A549 treated with Mapracorat at 1 μM for 4 hours (cell line): ENCODE data around the gene CHRNE. TPM values are rescaled to one million over a fixed set of nuclear protein-coding genes. Genes with fewer than 3 reads are reported as not detected.

Experiments
- total RNA-seq: library from RNA; stranded (reverse); fragments of 200-300 nt; extraction: Qiagen RNA extraction; gene quantifications from 5 replicates; pipeline ENCODE4 v1.2.3, GENCODE V29; 2022

CHRNE gene
- 0.10 TPM in 1 of 5 replicates, not detected in the others for total RNA-seq

DNA sequence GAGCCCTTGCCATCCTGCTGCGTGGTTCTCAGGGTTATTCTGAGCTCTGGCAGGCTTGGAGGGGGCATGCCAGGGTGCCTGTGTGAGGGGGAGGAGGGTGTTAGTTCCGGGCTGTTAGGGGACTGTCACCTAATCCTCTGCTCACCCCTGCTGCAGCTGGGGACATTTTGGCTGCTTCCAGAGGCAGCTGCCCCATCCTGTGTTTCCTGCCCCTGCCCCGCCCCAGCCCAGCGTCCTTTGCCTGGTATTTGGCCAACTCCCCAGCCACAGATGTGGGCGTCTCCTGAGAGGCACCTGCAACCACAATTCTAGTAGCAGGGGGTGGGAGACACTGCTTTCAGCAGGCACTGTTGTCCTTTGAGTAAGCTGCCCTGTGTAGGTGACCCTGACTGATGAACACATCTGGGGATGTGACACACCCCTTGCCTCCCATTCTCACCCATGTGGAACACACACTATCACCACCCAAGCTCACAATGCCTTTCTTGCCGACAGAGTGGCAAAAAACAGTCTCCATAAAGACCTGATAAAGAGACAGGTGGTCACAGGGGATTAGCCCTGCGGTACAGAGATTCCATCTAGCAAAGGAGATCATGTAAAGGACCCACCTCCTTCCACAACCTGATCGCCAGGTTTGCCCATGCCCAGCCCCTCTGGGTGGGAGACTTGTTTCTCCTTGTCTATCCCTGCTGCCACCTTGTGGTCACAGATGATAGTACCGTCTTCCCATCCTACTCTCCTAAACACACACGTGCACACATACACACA is at the start of gene CHRNE:
Gene CHRNE (minus strand): TSS at position 48 of the 768 bp plus-strand sequence. CDS start 35 bp downstream, at position 13.

DNA sequence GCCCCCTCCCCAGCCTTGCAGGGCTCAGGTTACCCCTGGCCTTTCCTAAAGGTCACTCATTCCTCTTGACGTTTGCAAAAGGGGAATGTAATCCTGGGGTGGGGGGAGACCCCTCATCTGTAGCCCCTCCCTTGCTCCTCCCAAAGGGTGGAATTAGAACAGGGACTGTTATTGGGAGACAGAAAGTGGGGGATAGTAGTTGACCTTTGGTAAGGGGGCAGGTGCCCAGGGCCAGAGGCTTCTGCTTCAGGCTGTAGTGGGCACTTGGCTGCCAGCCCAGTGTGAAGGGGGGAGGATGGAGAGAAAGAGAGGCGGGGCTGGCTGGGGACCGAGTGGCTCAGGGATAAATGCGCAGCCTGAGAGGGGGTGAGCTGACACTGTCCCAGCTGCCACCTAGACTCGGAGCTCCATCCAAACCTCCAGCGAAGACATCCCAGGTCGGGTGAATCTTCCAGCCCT is 47.9 kb upstream of the CHRNE start, which contains the start of gene ENO3:
Gene ENO3 (plus strand): TSS at position 374 of the 459 bp plus-strand sequence. CDS start 711 bp downstream, outside the sequence.

DNA sequence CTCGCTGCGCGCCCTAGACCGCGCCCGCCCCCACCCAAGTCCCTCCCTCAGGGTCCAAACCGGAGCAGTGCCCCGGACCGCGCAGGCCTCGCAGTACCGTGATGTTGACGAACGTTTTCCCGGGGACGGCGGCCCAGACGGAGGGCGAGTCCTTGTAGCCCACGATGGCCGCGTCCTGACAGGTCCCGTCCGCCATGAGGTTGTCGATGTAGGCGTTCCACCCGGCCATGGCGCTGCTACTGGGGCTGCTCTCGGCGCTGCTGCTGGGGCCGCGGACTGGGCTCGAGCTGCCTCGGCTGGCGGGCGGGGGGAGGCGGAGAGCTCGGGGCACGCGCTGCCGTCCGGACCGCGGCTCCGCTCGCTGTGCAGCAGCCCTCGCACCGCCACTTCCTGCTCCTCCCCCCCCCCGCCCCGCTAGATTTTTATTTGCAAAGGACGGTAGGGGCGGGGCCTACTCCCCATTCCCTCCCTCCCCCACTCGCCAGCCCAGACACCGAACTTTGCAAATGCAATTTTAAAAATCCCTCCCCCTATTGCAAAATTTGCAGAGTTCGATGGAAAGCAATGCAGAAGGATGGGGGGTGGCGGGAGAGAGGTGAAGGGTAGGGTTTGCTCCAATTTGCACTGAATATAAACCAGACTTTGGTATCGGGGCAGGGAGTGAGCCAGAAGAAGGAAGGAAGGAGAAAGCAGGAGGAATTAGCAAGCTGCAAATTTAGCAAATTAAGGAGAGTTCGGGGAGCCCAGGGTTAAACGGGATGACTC is 45.5 kb upstream of the CHRNE start, which contains the start of gene PFN1:
Gene PFN1 (minus strand): TSS at position 365 of the 765 bp plus-strand sequence. CDS start 136 bp downstream, at position 229.

DNA sequence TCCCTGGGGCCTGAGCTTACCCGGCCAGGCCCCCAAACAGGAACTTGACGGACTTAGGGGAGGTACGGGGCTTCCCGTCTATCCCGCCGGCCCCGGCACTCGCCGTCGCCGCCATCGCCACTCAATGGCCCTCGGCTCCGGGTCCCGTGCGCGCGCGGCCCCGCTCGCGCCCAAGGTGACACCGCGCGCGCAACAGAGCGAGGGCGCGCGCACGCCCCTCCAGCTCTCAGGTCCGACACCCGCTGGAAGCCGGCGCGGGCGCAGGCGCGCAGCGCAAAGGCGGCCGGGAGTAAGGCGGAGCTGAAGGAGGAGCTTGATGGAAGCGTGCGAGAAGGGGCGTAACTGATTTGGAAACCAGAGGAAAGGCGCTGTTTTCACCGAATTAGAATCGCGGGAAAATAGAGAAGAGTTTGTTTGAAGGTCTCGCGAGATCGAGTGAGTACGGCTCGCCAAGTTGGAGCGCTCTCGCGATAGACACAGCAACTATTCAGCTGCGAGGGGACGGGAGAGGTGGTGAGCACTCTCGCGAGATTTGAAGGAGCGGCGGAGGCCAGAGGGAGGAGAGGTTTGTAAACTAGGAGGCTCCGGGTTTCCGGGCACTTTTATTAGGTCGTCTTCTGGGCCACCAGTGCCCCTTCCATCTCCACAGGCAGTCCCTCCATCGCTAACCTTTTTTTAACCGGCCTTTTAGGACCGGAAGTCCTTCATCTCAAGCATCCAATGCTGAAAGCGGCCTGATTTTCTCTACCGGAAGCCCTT is 37.1 kb upstream of the CHRNE start, which contains the start of the genes RNF167 and SLC25A11:
Gene RNF167 (plus strand): TSS at position 473 of the 759 bp plus-strand sequence. CDS start 642 bp downstream, outside the sequence.
Gene SLC25A11 (minus strand): TSS at position 251 of the 759 bp plus-strand sequence. CDS start 136 bp downstream, at position 115.

DNA sequence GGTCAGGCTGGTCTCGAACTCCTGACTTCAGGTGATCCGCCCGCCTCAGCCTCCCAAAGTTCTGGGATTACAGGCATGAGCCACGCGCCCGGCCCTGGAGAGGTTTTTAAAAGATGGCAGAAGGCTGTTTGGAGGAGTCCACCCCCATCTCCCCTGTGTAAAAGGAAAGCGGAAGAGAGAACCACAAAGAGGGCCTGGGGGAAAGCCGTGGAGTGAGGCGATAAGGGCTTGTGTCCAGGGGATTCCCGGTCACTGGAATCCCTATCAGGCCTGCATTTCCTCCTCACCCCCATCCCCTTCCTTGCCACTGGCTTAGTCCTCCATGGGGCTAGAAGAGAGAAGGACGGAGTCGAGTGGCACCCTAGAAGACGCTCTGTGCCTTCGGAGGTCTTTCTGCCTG is 29.1 kb upstream of the CHRNE start, which contains the start of gene GP1BA:
Gene GP1BA (plus strand): TSS at position 315 of the 400 bp plus-strand sequence. CDS start 328 bp downstream, outside the sequence.

DNA sequence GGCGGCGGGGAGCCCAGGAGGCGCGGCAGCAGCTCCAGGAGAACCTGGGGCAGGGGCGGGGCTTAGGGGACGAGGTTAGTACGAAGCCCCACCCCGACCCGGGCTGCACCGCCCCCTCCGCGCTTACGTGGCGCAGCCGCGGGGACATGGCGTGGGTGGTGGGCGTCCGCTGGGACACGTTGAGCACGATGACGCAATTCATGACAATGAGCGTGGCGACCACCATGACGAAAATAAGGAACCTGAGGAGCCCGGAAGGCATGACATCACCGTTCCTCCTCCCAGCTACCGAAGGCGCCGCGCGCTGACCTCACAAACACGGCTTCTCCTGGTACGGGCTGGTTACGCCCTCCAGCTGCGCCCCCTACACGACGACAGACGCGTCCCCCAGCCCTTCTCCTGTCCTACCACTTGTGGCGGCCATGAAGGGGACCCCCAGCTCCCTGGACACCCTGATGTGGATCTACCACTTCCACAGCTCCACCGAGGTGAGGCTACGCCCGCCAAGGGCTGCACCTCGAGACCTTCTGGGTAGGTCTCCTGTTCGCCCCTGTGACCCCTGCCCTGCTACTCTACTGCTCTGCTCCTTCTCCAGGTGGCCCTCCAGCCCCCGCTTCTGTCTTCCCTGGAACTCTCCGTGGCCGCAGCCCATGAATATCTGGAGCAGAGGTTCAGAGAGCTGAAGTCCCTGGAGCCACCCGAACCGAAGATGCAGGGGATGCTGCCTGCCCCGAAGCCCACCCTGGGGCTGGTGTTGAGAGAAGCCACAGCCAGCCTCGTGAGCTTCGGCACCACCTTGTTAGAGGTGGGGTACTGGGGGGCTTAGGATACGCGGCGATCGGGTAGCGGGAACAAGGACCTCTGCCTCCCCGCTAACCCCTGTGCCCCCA is 3.3 kb downstream of the CHRNE start, which contains the start of gene C17orf107:
Gene C17orf107 (plus strand): TSS at position 196 of the 890 bp plus-strand sequence. CDS start 227 bp downstream, at position 423.

Other genes starting within 250 kb of the CHRNE start
- 57.8 to 78.2 TPM (median 70.6 TPM) in 5 replicates for gene PELP1, start 199.0 kb downstream of the CHRNE start, total RNA-seq
- 47.6 to 69.4 TPM (median 56.5 TPM) in 5 replicates for gene ARRB2, start 192.5 kb downstream of the CHRNE start, total RNA-seq
- gene MED11, start 171.7 kb downstream of the CHRNE start, total RNA-seq = 39.8 to 43.6 TPM (median 40.8 TPM) in 5 replicates
- gene ZMYND15, start 163.3 kb downstream of the CHRNE start, total RNA-seq = 0.24 to 0.69 TPM (median 0.32 TPM) in 5 replicates
- 15.4 to 20.3 TPM (median 16.8 TPM) in 5 replicates for gene CXCL16, start 163.2 kb downstream of the CHRNE start, total RNA-seq
- gene TM4SF5, start 131.2 kb downstream of the CHRNE start, total RNA-seq = 0.50 to 1.3 TPM (median 0.73 TPM) in 5 replicates
- gene VMO1, start 116.7 kb downstream of the CHRNE start, total RNA-seq = 0.68 to 1.6 TPM (median 0.81 TPM) in 5 replicates
- not detected in 5 replicates for gene GLTPD2, start 114.1 kb downstream of the CHRNE start, total RNA-seq
- gene PSMB6, start 106.9 kb downstream of the CHRNE start, total RNA-seq = 471 to 505 TPM (median 471 TPM) in 5 replicates
- 21.4 to 28.4 TPM (median 23.8 TPM) in 5 replicates for gene PLD2, start 95.9 kb downstream of the CHRNE start, total RNA-seq
- 44.8 to 62.1 TPM (median 56.2 TPM) in 5 replicates for gene MINK1, start 69.8 kb downstream of the CHRNE start, total RNA-seq
- gene C17orf107, start 3.6 kb downstream of the CHRNE start, total RNA-seq = 0.16 to 0.48 TPM (median 0.28 TPM) in 5 replicates
- gene GP1BA, start 29.2 kb upstream of the CHRNE start, total RNA-seq = not detected in 5 replicates
- gene SLC25A11, start 36.9 kb upstream of the CHRNE start, total RNA-seq = 52.9 to 74.2 TPM (median 68.7 TPM) in 5 replicates
- gene RNF167, start 37.2 kb upstream of the CHRNE start, total RNA-seq = 98.8 to 148 TPM (median 117 TPM) in 5 replicates
- gene PFN1, start 45.4 kb upstream of the CHRNE start, total RNA-seq = 2,509 to 3,080 TPM (median 2,785 TPM) in 5 replicates
- 45.6 to 55.1 TPM (median 48.1 TPM) in 5 replicates for gene ENO3, start 48.0 kb upstream of the CHRNE start, total RNA-seq
- gene SPAG7, start 64.7 kb upstream of the CHRNE start, total RNA-seq = 70.3 to 89.6 TPM (median 73.0 TPM) in 5 replicates
- 28.9 to 41.2 TPM (median 34.3 TPM) in 5 replicates for gene CAMTA2, start 84.6 kb upstream of the CHRNE start, total RNA-seq
- 1.7 to 1.9 TPM (median 1.8 TPM) in 5 replicates for gene INCA1, start 94.4 kb upstream of the CHRNE start, total RNA-seq
- 107 to 129 TPM (median 121 TPM) in 5 replicates for gene KIF1C, start 94.9 kb upstream of the CHRNE start, total RNA-seq
- gene SLC52A1, start 132.3 kb upstream of the CHRNE start, total RNA-seq = 0.42 to 0.97 TPM (median 0.76 TPM) in 5 replicates
- 0.77 to 1.2 TPM (median 0.95 TPM) in 5 replicates for gene ZFP3, start 175.4 kb upstream of the CHRNE start, total RNA-seq
- 3.4 to 5.1 TPM (median 4.0 TPM) in 5 replicates for gene ZNF232, start 208.8 kb upstream of the CHRNE start, total RNA-seq
- 0.01 to 0.06 TPM in 2 of 5 replicates, not detected in the others for gene USP6, start 212.9 kb upstream of the CHRNE start, total RNA-seq